ENCODE measurements around the gene INSYN2B. TPM values are rescaled to one million over a fixed set of nuclear protein-coding genes. Genes with fewer than 3 reads are reported as not detected.

The INSYN2B gene
- total and polyA plus RNA-seq, 9 donors, result 0.12 to 3.3 (median 1.1) TPM; not detected in 1

GRCh38 chr5:169944922-169945680 is 35.2 kb downstream of the INSYN2B start:
- Histone ChIP-seq H3K36me3 (no peaks in the 10 kb centered on the region), H3K27ac (no peak overlapping the region), H3K4me1 (ENCODE audit: insufficient read depth) (peaks cover 3% of the 10 kb centered on the region), H3K4me3 (no peak overlapping the region), H3K9me3 (no peaks in the 10 kb centered on the region), H3K27me3 (no peaks in the 10 kb centered on the region)
- TF ChIP-seq, protein P1, sequence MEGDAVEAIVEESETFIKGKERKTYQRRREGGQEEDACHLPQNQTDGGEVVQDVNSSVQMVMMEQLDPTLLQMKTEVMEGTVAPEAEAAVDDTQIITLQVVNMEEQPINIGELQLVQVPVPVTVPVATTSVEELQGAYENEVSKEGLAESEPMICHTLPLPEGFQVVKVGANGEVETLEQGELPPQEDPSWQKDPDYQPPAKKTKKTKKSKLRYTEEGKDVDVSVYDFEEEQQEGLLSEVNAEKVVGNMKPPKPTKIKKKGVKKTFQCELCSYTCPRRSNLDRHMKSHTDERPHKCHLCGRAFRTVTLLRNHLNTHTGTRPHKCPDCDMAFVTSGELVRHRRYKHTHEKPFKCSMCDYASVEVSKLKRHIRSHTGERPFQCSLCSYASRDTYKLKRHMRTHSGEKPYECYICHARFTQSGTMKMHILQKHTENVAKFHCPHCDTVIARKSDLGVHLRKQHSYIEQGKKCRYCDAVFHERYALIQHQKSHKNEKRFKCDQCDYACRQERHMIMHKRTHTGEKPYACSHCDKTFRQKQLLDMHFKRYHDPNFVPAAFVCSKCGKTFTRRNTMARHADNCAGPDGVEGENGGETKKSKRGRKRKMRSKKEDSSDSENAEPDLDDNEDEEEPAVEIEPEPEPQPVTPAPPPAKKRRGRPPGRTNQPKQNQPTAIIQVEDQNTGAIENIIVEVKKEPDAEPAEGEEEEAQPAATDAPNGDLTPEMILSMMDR (IDR thresholded peaks at IDR 0.05), result no peak
- TF ChIP-seq EP300 (IDR thresholded peaks at IDR 0.05), result no peak
- TF ChIP-seq POLR2A (IDR thresholded peaks at IDR 0.05), result no peak
- peak in 1 of 5 donors; percentile 7 for DNase-seq
- intact Hi-C loops (cut with DNase I), result no loop called here
- 43 to 53% (median 49%) methylated on average over 8 of the region's 8 CpGs for WGBS, 3 donors

- intact Hi-C loops (cut with DNase I), result no loop called here
- 69 to 75% (median 74%) methylated on average over 6 of the region's 6 CpGs for WGBS, 3 donors
- no peaks in the 10 kb centered on the region for H3K9me3 ChIP-seq
- H3K27me3 ChIP-seq, result no peaks in the 10 kb centered on the region
- no peak for TF ChIP-seq POLR2A (IDR thresholded peaks at IDR 0.05)
- TF ChIP-seq EP300 (IDR thresholded peaks at IDR 0.05), result no peak
- H3K4me1 ChIP-seq (ENCODE audit: insufficient read depth), result peaks cover 3% of the 10 kb centered on the region
- no peaks in the 10 kb centered on the region for H3K36me3 ChIP-seq
- no peak overlapping the region for H3K27ac ChIP-seq
- no peak for DNase-seq
- H3K4me3 ChIP-seq, result no peak overlapping the region
Measured at GRCh38 chr5:169944115-169944514, 36.2 kb downstream of the INSYN2B start.

DNA sequence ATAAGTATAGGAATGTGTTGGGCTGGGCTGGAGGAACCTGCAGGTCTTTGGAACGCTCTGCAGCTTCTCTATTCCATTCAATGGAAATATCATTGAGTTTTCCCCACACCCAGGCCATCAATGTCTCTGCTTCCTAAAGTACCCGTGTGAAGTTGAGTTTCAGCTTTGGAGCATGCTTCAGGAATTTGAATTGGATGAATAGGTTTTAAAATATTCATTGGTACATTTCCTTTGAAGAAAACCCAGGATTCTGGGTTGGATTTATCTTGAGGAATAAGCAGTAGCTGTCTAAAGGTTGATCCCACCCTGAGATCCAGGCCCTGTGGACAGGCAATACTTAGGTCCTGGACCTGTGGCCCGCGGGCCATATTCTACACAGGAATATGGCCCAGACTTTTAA is 37.3 kb downstream of the INSYN2B start:
- intact Hi-C loops (cut with DNase I), result no loop called here
- 91 to 94% (median 92%) methylated on average over 4 of the region's 4 CpGs for WGBS, 3 donors
- Histone ChIP-seq H3K4me3 (no peak overlapping the region), H3K27me3 (no peaks in the 10 kb centered on the region), H3K27ac (no peak overlapping the region), H3K9me3 (no peaks in the 10 kb centered on the region), H3K36me3 (no peaks in the 10 kb centered on the region), H3K4me1 (ENCODE audit: insufficient read depth) (peaks cover 3% of the 10 kb centered on the region)
- TF ChIP-seq EP300 (IDR thresholded peaks at IDR 0.05) (no peak), POLR2A (IDR thresholded peaks at IDR 0.05) (no peak)
- TF ChIP-seq, protein P1 (IDR thresholded peaks at IDR 0.05), result no peak
- DNase-seq, result no peak

GRCh38 chr5:169942181-169942580 is 38.1 kb downstream of the INSYN2B start:
- Histone ChIP-seq H3K36me3 (no peaks in the 10 kb centered on the region), H3K27me3 (no peaks in the 10 kb centered on the region), H3K4me1 (ENCODE audit: insufficient read depth) (peaks cover 3% of the 10 kb centered on the region), H3K9me3 (no peaks in the 10 kb centered on the region), H3K4me3 (no peak overlapping the region), H3K27ac (no peak overlapping the region)
- TF ChIP-seq, protein P1 (IDR thresholded peaks at IDR 0.05), result no peak
- intact Hi-C loops (cut with DNase I), result no loop called here
- 71 to 89% (median 81%) methylated on average over 1 of the region's 1 CpG for WGBS, 3 donors
- no peak for DNase-seq

DNA sequence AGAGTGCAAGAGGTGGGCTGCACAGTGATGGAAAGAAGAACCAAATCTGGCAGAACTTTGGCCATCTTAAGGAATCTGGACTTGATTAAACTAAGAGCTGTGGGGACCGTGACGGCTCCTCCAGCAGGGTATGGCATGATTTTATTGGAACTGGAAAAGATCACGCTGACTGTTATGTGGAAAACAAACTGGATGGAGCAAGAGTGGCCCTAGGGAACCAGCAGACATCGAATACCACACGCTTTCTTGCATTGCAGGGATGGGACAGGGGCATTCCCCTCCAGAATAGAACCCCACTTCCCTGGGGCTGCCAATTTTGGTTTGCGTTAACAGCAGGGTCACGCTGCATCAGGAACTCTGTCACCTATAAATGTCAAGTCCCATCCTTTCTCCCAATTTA is 38.8 kb downstream of the INSYN2B start:
- DNase-seq, result no peak

More for the DNA sequence above, 38.8 kb downstream of the INSYN2B start:
- Histone ChIP-seq H3K27ac (no peak overlapping the region), H3K36me3 (no peaks in the 10 kb centered on the region), H3K4me1 (ENCODE audit: insufficient read depth) (peaks cover 3% of the 10 kb centered on the region), H3K27me3 (no peaks in the 10 kb centered on the region), H3K4me3 (no peak overlapping the region), H3K9me3 (no peaks in the 10 kb centered on the region)
- WGBS, 3 donors, result 91 to 95% (median 94%) methylated on average over 7 of the region's 7 CpGs
- intact Hi-C loops (cut with DNase I), result no loop called here
- TF ChIP-seq EP300 (IDR thresholded peaks at IDR 0.05) (no peak), POLR2A (IDR thresholded peaks at IDR 0.05) (no peak)
- TF ChIP-seq, protein P1 (IDR thresholded peaks at IDR 0.05), result no peak

All from ovary (tissue), 9 donors.